GM23248 (cell line): ENCODE data around the gene SLC12A1. TPM values are rescaled to one million over a fixed set of nuclear protein-coding genes. Genes with fewer than 3 reads are reported as not detected.

Experiments used
- DNase-seq: peaks from one replicate; pipeline ENCODE4 v3.0.0-alpha.2; 2015
- H2AFZ ChIP-seq: fragments of 200-600 bp; sonication (generic); 2 replicates; pipeline ENCODE4 v1.6.1; 2016; ENCODE audit warnings: antibody characterized with exemption
- H3F3A ChIP-seq: fragments of 200-600 bp; sonication (generic); 2 replicates; pipeline ENCODE4 v1.6.1; 2016; ENCODE audit warnings: mild to moderate bottlenecking, antibody characterized with exemption, mixed run types; ENCODE audit not compliant: insufficient read depth
- H3K27ac ChIP-seq: fragments of 200-600 bp; sonication (generic); 2 replicates; pipeline ENCODE4 v1.5.1; 2016; ENCODE audit warnings: mild to moderate bottlenecking
- H3K27me3 ChIP-seq: fragments of 200-600 bp; sonication (generic); replicated peaks from 2 replicates; pipeline ENCODE4 v1.6.1; 2016; ENCODE audit warnings: mild to moderate bottlenecking; ENCODE audit not compliant: insufficient read depth
- H3K36me3 ChIP-seq: fragments of 200-600 bp; sonication (generic); 2 replicates; pipeline ENCODE4 v1.6.1; 2016; ENCODE audit warnings: low read depth, mild to moderate bottlenecking
- H3K4me1 ChIP-seq: fragments of 200-600 bp; sonication (generic); 2 replicates; pipeline ENCODE4 v1.6.1; 2016; ENCODE audit warnings: mild to moderate bottlenecking; ENCODE audit not compliant: insufficient read depth
- H3K4me2 ChIP-seq: fragments of 200-600 bp; sonication (generic); one replicate; pipeline ENCODE4 v1.6.1; 2016; ENCODE audit warnings: mild to moderate bottlenecking; ENCODE audit not compliant: unreplicated experiment
- H3K4me3 ChIP-seq: fragments of 200-600 bp; sonication (generic); 2 replicates; pipeline ENCODE4 v1.5.1; 2016; ENCODE audit warnings: mild to moderate bottlenecking
- H3K79me2 ChIP-seq: fragments of 200-600 bp; sonication (generic); 2 replicates; pipeline ENCODE4 v1.6.1; 2016; ENCODE audit warnings: mild to moderate bottlenecking; ENCODE audit not compliant: insufficient read depth
- H3K9ac ChIP-seq: fragments of 200-600 bp; sonication (generic); 2 replicates; pipeline ENCODE4 v1.6.1; 2016; ENCODE audit warnings: mild to moderate bottlenecking
- H3K9me2 ChIP-seq: fragments of 200-600 bp; sonication (generic); 2 replicates; pipeline ENCODE4 v1.6.1; 2016; ENCODE audit warnings: mixed run types, mild to moderate bottlenecking, moderate library complexity; ENCODE audit not compliant: insufficient read depth
- H3K9me3 ChIP-seq: fragments of 200-600 bp; sonication (generic); one replicate; pipeline ENCODE4 v1.6.1; 2017; ENCODE audit warnings: low read depth
- H4K20me1 ChIP-seq: fragments of 200-600 bp; sonication (generic); 2 replicates; pipeline ENCODE4 v1.6.0; 2016; ENCODE audit not compliant: insufficient read depth
- EZH2 ChIP-seq: fragments of 200-600 bp; sonication (generic); IDR thresholded peaks from 2 replicates; pipeline ENCODE4 v1.6.1; 2018; ENCODE audit warnings: antibody characterized with exemption, mild to moderate bottlenecking; ENCODE audit not compliant: insufficient read depth, poor library complexity, severe bottlenecking
- EZH2phosphoT487 ChIP-seq: fragments of 200-600 bp; sonication (generic); IDR thresholded peaks from 2 replicates; pipeline ENCODE4 v1.6.1; 2018; ENCODE audit warnings: antibody characterized with exemption, moderate library complexity, mild to moderate bottlenecking, low read depth; ENCODE audit not compliant: insufficient read depth
- WGBS, 2 experiments: methylation state at CpG; one replicate each; pipeline ENCODE4 v1.1.6; 2015 to 2017; ENCODE audit warnings: low lambda C conversion rate in 2 of 2, low coverage in 1 of 2; ENCODE audit errors: missing lambda C conversion rate in 2 of 2; 5-methylcytosine and 5-hydroxymethylcytosine counted together
- in situ Hi-C: fragments of 300-500 bp; cut with MboI; formaldehyde crosslinking; loops from 2 replicates; pipeline ENCODE4 v1.15.0; 2020
- polyA plus RNA-seq: library from polyadenylated mRNA; unstranded; fragments of >200 nt; fragmentation: Nextera tagmentation; extraction: Ambion mirVana; gene quantifications from 2 replicates; pipeline ENCODE4 v1.2.1, GENCODE V29; 2016
- total RNA-seq: library from RNA; depleted of rRNA; stranded (reverse); fragments of >200 nt; shearing (Covaris generic); gene quantifications from 2 replicates; pipeline ENCODE4 v1.2.3, GENCODE V29; 2014

The SLC12A1 gene
- total and polyA plus RNA-seq, 2 experiments from 2014 or later: not detected

GRCh38 chr15:48182749-48183148 is 23.4 kb upstream of the SLC12A1 start:
- Histone ChIP-seq H3K4me2 (no peak overlapping the region), H3K9me3 (no peaks in the 10 kb centered on the region), H2AFZ (no peak overlapping the region), H4K20me1 (no peaks in the 10 kb centered on the region), H3K27me3 (peaks cover 11% of the 10 kb centered on the region; the same call in 1 of the 2 replicates), H3K9me2 (no peaks in the 10 kb centered on the region), H3K36me3 (no peaks in the 10 kb centered on the region), H3F3A (no peaks in the 10 kb centered on the region), H3K4me3 (no peak overlapping the region), H3K79me2 (no peaks in the 10 kb centered on the region), H3K4me1 (no peaks in the 10 kb centered on the region), H3K27ac (no peak overlapping the region), H3K9ac (no peak overlapping the region)
- TF ChIP-seq EZH2phosphoT487 (no peak), EZH2 (no peak)
- 40 to 49% methylated on average over 2 of the region's 2 CpGs for WGBS, 2 experiments
- in situ Hi-C loops: no loop called here
- DNase-seq: no peak

- Histone ChIP-seq H3K27ac (no peak overlapping the region), H3K27me3 (no peaks in the 10 kb centered on the region), H3K9me3 (no peaks in the 10 kb centered on the region), H3K4me2 (no peak overlapping the region), H3K79me2 (no peaks in the 10 kb centered on the region), H3K9me2 (no peaks in the 10 kb centered on the region), H3K36me3 (no peaks in the 10 kb centered on the region), H2AFZ (no peak overlapping the region), H3K4me1 (no peaks in the 10 kb centered on the region), H4K20me1 (no peaks in the 10 kb centered on the region), H3K4me3 (no peak overlapping the region), H3F3A (no peaks in the 10 kb centered on the region), H3K9ac (no peak overlapping the region)
- in situ Hi-C loops: no loop called here
- TF ChIP-seq EZH2phosphoT487 (no peak), EZH2 (no peak)
- no peak for DNase-seq
- WGBS, 2 experiments: 30 to 32% methylated on average over 3 of the region's 3 CpGs
Measured at GRCh38 chr15:48185529-48185928, 20.6 kb upstream of the SLC12A1 start.

DNA sequence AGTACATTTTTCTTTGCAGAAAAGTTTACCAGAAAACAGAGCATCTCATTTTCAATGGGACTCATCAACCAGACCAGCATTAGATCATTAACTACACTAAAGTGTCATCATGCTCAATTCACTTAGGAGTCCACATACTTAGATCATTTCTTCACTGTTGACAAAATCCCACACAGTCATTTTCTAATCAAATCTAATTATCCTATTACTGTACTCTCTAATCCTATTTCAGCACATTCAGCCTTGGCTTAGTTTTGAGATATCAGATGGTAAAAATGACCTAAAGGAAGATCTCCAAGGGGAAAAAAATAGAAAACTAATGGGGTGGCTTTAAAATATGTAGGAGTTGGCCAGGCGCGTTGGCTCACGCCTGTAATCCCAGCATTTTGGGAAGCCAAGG is 19.8 kb upstream of the SLC12A1 start:
- WGBS, 2 experiments: 46 to 67% methylated on average over 3 of the region's 3 CpGs
- Histone ChIP-seq H3K36me3 (no peaks in the 10 kb centered on the region), H3K9me2 (no peaks in the 10 kb centered on the region), H3F3A (no peaks in the 10 kb centered on the region), H3K4me2 (no peak overlapping the region), H4K20me1 (no peaks in the 10 kb centered on the region), H3K9me3 (no peaks in the 10 kb centered on the region), H2AFZ (no peak overlapping the region), H3K27me3 (no peaks in the 10 kb centered on the region), H3K79me2 (no peaks in the 10 kb centered on the region), H3K4me3 (no peak overlapping the region), H3K4me1 (no peaks in the 10 kb centered on the region), H3K9ac (no peak overlapping the region), H3K27ac (no peak overlapping the region)
- DNase-seq: no peak
- in situ Hi-C loops: no loop called here
- TF ChIP-seq EZH2phosphoT487 (no peak), EZH2 (no peak)

- no peaks in the 10 kb centered on the region for H4K20me1 ChIP-seq
- WGBS, 2 experiments: 6 to 8% methylated on average over 15 of the region's 15 CpGs
- DNase-seq: peak; percentile 66
- H3K4me1 ChIP-seq: no peaks in the 10 kb centered on the region
- H3K4me3 ChIP-seq: no peak overlapping the region
- no peak for TF ChIP-seq EZH2phosphoT487
- TF ChIP-seq EZH2: no peak
- H2AFZ ChIP-seq: no peak overlapping the region
- in situ Hi-C loops: no loop called here
- H3K79me2 ChIP-seq: no peaks in the 10 kb centered on the region
- no peak overlapping the region for H3K27ac ChIP-seq
- H3F3A ChIP-seq: no peaks in the 10 kb centered on the region
- H3K4me2 ChIP-seq: no peak overlapping the region
- no peak overlapping the region for H3K9ac ChIP-seq
- H3K9me3 ChIP-seq: no peaks in the 10 kb centered on the region
- H3K27me3 ChIP-seq: no peaks in the 10 kb centered on the region
- H3K9me2 ChIP-seq: no peaks in the 10 kb centered on the region; the same call in 1 of the 2 replicates
- H3K36me3 ChIP-seq: no peaks in the 10 kb centered on the region
Measured at GRCh38 chr15:48190932-48191573, 15.0 kb upstream of the SLC12A1 start.

- WGBS, 2 experiments: 11 to 12% methylated on average over 31 of the region's 31 CpGs
- Histone ChIP-seq H2AFZ (no peak within 1 kb of the TSS), H3K27ac (no peak within 1 kb of the TSS), H3K9me3 (no peaks in the 10 kb centered on the region), H3K9me2 (no peaks in the 10 kb centered on the region; the same call in 1 of the 2 replicates), H3K27me3 (no peaks in the 10 kb centered on the region), H3F3A (no peaks in the 10 kb centered on the region), H3K4me3 (no peak within 1 kb of the TSS), H3K4me2 (no peak within 1 kb of the TSS), H3K79me2 (no peaks in the 10 kb centered on the region), H3K36me3 (no peaks in the 10 kb centered on the region), H4K20me1 (no peaks in the 10 kb centered on the region), H3K4me1 (no peaks in the 10 kb centered on the region), H3K9ac (no peak within 1 kb of the TSS)
- TF ChIP-seq EZH2phosphoT487 (no peak), EZH2 (no peak)
- in situ Hi-C loops: no loop called here
- no peak for DNase-seq
Measured at GRCh38 chr15:48191574-48192225, 14.4 kb upstream of the SLC12A1 start, which contains the start of gene CTXN2. CTXN2 (plus strand) TSS chr15:48191665; CDS start chr15:48201301, 9,636 bp downstream.
